LNCaP clone FGC (cell line): ENCODE data around the gene NAP1L5.

Experiments
- DNase-seq: peaks from one replicate; pipeline ENCODE4 v3.0.0-alpha.2; 2011; ENCODE audit warnings: low read depth
- H3K4me3 ChIP-seq: 2 replicates; pipeline ENCODE4 v1.5.1; 2011; ENCODE audit warnings: mild to moderate bottlenecking, low read depth, low read length, control low read depth
- TF ChIP-seq, protein P1 (sequence below): IDR thresholded peaks from 2 replicates; pipeline ENCODE4 v1.5.1; 2012; ENCODE audit warnings: mild to moderate bottlenecking; ENCODE audit not compliant: control insufficient read depth, insufficient read depth; ENCODE audit errors: extremely low read depth

The NAP1L5 gene

DNA sequence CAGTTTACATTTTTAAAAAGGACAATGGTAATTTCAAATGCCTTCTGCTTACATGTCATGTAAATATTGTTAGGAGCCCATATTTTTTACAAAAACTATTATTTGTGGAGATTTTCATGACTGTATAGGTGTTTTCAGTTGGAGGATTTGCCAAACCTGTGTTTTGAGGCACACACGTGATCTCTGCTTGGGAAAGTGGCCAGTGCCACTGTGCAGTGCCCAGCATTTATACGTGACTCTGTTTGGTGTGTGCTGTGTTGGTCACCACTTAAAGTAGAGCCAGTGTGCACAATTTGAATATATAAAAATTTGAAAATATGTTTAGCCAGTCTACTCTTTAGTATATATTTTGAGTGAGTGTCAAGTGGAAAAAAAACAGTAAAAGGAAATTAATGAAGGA, 26.8 kb upstream of the NAP1L5 start:
- H3K4me3 ChIP-seq = no peak overlapping the region
- no peak for DNase-seq
- TF ChIP-seq, protein P1, sequence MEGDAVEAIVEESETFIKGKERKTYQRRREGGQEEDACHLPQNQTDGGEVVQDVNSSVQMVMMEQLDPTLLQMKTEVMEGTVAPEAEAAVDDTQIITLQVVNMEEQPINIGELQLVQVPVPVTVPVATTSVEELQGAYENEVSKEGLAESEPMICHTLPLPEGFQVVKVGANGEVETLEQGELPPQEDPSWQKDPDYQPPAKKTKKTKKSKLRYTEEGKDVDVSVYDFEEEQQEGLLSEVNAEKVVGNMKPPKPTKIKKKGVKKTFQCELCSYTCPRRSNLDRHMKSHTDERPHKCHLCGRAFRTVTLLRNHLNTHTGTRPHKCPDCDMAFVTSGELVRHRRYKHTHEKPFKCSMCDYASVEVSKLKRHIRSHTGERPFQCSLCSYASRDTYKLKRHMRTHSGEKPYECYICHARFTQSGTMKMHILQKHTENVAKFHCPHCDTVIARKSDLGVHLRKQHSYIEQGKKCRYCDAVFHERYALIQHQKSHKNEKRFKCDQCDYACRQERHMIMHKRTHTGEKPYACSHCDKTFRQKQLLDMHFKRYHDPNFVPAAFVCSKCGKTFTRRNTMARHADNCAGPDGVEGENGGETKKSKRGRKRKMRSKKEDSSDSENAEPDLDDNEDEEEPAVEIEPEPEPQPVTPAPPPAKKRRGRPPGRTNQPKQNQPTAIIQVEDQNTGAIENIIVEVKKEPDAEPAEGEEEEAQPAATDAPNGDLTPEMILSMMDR = no peak

DNA sequence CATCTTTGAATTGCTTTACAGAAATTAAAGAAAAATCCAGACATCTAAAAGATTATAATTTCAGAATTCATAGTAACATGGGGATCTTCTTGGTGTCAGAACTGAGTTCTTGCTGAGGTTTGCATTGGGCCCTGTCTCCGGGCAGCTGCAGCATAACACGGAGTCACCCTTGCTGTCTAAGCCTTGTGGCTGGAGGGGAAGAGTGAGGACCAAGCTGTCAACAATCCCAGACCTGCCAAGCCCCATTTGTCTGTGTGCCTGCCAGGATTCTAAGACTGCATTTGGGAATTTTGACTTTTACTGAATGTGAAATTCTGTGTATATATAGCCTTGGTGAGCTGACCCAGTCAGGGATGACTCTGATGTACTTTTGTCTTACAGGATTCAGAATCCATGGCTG, 25.2 kb upstream of the NAP1L5 start:
- TF ChIP-seq, protein P1 = no peak
- DNase-seq = no peak
- no peak overlapping the region for H3K4me3 ChIP-seq

DNA sequence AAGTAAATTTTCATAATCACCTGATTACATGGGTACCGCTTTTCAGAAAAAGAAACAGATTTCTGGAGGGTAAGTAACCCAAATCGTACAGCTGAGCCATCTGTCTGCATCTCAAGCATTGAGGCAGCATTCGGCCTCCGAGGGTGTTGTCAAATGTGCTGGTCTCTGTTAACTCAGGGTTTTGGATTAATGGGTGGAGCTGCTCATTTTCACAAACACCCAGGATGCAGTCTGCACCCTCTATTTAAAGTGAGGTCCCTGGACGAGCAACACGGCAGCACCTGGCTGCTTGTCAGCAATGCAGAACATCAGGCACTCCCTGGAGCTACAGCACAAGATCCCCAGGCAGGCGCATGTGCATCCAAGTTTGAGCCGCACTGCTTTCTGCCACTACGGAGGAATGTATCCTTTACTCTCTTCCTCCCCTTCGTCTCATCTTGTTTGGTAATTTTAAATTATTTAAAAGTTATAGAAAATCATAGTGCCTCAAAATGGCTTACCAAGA, 24.7 kb upstream of the NAP1L5 start:
- no peak for DNase-seq
- TF ChIP-seq, protein P1 = no peak
- no peak overlapping the region for H3K4me3 ChIP-seq

DNA sequence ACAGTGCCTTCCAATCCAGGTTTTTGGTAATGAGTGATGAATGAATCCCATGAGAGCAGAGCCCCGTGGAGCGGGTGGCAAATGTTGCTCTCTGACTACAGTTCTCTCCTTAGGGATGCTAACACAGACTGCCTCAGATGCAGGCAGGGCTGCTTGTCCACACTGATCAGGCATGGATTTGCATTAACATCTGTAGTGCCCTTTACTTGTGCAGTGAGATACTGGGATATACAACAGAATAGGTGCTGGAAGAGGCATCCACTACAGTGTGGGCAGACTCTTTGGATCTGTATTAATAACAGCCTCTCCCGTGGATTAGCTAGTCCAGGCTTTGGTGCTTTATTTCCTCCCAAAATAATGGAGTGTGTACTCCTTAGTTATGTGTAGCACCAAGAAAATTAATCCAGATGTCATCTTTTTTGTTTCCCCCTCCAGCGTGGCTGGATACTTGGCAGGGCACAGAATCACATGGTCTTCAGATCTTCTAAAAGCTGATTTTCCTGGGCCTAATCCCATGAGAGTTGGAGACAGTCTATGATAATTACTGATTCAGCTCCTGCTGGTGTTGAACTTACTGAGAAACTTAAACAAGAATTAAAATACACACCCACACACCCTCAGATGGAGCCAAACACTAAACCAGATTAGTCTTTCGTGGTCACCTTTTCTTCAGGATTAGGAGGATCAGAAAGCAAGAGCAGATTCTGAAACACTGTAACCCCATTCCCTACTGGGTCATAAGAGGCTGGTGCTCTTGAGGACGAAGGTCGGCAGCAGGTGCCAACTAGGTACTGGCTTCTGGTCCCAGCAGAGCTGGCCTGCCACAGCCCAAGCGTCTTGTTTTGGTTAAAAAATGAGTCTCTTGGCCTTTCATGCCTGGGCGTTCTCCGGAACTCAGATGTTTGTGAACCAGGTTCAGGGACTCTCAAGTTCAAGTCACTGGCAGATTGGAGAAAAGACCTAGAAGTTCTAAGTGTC, 23.1 kb upstream of the NAP1L5 start:
- no peak for DNase-seq
- H3K4me3 ChIP-seq = no peak overlapping the region
- TF ChIP-seq, protein P1 = no peak

DNA sequence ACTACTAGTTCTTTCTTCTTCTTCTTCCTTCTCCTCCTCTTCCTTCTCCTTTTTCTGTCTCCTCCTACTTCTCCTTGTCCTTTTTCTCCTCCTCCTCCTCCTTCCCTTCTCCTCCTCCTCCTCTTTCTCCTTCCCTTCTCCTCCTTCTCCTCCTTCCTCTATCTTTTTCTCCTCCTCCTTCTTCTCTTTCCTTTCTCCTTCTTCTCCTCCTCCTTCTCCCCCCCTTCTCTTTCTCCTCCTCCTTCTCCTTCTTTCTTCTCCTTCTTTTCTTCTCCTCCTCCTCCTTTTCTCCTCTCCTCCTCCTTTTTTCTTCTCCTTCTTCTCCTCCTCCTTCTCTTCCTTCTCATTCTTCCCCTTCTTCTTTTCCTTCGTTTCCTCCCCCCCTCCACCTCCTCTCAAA, 21.8 kb upstream of the NAP1L5 start:
- DNase-seq = no peak
- H3K4me3 ChIP-seq = no peak overlapping the region
- TF ChIP-seq, protein P1 = no peak

DNA sequence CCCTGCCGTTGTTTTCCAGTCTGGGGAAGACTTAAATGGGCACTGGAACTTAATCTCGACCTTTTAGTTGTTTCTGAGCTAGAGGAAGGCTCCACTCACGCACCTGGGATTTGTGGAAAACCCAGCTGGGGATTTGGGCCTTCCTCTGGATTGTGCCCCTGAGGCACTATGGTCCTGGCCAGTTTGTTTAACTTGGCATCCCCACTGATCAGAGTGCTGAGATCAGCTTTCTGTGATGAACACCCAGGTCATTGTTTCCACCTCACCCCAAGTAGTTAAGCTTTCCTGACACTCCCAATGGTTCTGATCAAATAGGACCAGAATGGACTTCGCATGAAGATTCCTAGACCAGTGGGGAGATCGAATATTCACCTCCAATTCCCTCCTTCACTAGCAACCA, 20.5 kb upstream of the NAP1L5 start:
- DNase-seq = no peak
- TF ChIP-seq, protein P1 = no peak
- no peak overlapping the region for H3K4me3 ChIP-seq
